PC-3 (cell line): ENCODE data around the gene NMRK2.

ENCODE experiments used
- EZH2 ChIP-seq: fragments of 300-600 bp; sonication (generic); IDR thresholded peaks from one replicate; pipeline ENCODE4 v1.6.1; 2017; ENCODE audit warnings: antibody characterized with exemption, mild to moderate bottlenecking, low read length; ENCODE audit not compliant: unreplicated experiment
- EZH2phosphoT487 ChIP-seq: fragments of 300-600 bp; sonication (generic); IDR thresholded peaks from 2 replicates; pipeline ENCODE4 v1.6.1; 2018; ENCODE audit warnings: mild to moderate bottlenecking, antibody characterized with exemption, low read length, borderline replicate concordance
- TF ChIP-seq, protein P1 (sequence below): fragments of 300-600 bp; sonication (generic); conservative IDR thresholded peaks from 2 replicates; pipeline ENCODE4 v1.5.1; 2017; ENCODE audit warnings: antibody characterized with exemption, low read depth, mild to moderate bottlenecking, low read length

DNA sequence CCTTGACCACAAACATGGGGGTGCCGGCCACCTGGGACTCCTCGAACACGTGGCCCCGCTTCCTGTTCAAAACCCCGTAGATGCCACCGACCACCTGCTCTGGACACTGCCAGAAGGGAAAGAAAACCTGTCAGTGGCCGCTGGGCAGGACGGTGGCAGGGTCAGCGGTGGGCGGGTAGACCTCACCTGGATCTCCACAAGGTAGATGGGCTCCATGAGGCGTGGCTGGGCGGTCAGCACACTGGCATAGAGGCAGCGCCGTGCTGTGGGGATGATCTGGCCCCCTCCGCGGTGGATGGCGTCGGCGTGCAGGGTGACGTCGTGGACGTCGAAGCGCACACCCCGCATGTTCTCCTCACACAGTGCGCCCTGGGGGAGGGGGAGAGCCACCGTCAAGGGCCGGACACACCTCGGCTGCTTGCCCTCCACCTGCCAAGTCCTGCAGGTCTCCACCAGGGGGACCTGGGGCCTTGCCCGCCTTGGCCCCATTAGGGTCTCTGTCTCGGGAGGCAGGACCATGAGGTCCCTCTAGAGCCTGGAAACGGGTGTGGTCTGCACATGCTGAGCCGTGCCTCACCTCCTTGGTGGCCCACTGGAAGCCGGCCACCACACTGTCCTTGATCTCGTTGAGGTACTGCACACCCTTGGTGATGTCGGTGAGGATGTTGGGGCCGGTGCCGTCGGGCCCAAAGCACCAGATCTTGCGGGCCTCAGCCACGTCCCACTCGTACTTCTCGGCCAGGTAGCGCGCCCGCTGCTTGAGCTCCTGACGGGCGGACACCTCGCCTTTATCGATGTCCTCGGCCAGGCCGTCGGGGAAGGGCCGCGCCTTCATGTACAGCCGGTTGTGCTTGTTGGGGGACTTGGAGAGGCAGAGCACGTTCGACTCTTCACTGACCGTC lies 44.6 kb downstream of the NMRK2 start:
- TF ChIP-seq, protein P1, sequence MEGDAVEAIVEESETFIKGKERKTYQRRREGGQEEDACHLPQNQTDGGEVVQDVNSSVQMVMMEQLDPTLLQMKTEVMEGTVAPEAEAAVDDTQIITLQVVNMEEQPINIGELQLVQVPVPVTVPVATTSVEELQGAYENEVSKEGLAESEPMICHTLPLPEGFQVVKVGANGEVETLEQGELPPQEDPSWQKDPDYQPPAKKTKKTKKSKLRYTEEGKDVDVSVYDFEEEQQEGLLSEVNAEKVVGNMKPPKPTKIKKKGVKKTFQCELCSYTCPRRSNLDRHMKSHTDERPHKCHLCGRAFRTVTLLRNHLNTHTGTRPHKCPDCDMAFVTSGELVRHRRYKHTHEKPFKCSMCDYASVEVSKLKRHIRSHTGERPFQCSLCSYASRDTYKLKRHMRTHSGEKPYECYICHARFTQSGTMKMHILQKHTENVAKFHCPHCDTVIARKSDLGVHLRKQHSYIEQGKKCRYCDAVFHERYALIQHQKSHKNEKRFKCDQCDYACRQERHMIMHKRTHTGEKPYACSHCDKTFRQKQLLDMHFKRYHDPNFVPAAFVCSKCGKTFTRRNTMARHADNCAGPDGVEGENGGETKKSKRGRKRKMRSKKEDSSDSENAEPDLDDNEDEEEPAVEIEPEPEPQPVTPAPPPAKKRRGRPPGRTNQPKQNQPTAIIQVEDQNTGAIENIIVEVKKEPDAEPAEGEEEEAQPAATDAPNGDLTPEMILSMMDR: no peak; the same call in 1 of the 2 replicates
- no peak for TF ChIP-seq EZH2
- TF ChIP-seq EZH2phosphoT487: no peak
